Type B pancreatic cell (in vitro differentiated cells): ENCODE measurements around the gene INMT. TPM values are rescaled to one million over a fixed set of nuclear protein-coding genes. Genes with fewer than 3 reads are reported as not detected.

Experiments used
- DNase-seq: peaks from one replicate; pipeline ENCODE4 v3.0.0; 2021; ENCODE audit warnings: mixed read lengths; ENCODE audit not compliant: unreplicated experiment; ENCODE audit errors: extremely low spot score
- H3K27ac Mint-ChIP-seq: 2 replicates; pipeline ENCODE4 v1.8.0; 2021; ENCODE audit warnings: mild to moderate bottlenecking, mixed read lengths
- H3K27me3 Mint-ChIP-seq: 2 replicates; pipeline ENCODE4 v1.8.0; 2021; ENCODE audit warnings: mixed read lengths
- H3K36me3 Mint-ChIP-seq: 2 replicates; pipeline ENCODE4 v1.8.0; 2021; ENCODE audit warnings: mixed read lengths
- H3K4me1 Mint-ChIP-seq: one replicate; pipeline ENCODE4 v1.8.0; 2021; ENCODE audit warnings: mixed read lengths; ENCODE audit not compliant: unreplicated experiment
- H3K4me3 Mint-ChIP-seq: 2 replicates; pipeline ENCODE4 v1.8.0; 2021; ENCODE audit warnings: mild to moderate bottlenecking, mixed read lengths
- H3K9me3 Mint-ChIP-seq: 2 replicates; pipeline ENCODE4 v1.8.0; 2021; ENCODE audit warnings: mixed read lengths
- total RNA-seq: library from RNA; stranded (reverse); gene quantifications from 2 replicates; pipeline ENCODE4 v1.2.1, GENCODE V29; 2021; ENCODE audit warnings: low replicate concordance
- TF ChIP-seq, protein P1 (sequence below): fragments of 200-600 bp; sonication (generic); conservative IDR thresholded peaks from 2 replicates; pipeline ENCODE4 v1.5.0; 2021; ENCODE audit warnings: antibody characterized with exemption, mild to moderate bottlenecking

The INMT gene
- total RNA-seq, 1 donor from 2014 or later = not detected

DNA sequence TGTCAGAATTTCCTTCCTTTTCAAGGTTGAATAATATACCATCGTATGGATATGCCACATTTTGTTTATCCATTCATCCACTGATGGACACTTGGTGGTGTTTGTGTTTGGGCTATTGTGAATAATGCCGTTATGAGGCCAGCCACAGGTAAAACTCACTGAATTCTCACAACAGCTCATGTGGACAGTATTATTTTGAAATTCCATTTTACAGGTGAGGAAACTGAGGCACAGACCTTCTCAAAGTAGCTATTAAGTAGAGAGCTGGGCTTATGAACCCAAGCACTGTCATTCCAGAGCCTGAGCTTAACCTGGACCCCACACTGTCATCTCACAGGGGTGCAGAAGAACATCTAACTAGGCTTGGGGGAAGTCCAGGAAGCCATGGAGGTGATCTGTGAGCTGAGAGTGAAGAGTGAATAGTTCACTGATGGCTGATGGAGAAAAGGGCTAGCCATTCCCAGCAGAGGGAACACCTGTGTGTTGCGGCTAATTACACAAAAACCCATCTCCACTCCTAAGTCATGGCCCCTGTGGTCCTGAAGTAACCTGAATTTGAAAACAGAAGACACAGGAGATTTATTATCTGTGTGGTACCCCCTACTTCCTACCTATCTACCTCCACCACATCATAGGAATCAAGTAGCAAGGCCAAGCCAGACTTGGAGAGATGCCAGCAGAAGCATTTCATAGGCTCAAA, 8.7 kb downstream of the INMT start:
- Mint-ChIP-seq H3K9me3 (no peaks in the 10 kb centered on the region), H3K36me3 (no peaks in the 10 kb centered on the region), H3K4me3 (no peak overlapping the region), H3K4me1 (peaks cover 6% of the 10 kb centered on the region), H3K27ac (no peak overlapping the region), H3K27me3 (peaks cover 3% of the 10 kb centered on the region)
- DNase-seq = no peak
- TF ChIP-seq, protein P1, sequence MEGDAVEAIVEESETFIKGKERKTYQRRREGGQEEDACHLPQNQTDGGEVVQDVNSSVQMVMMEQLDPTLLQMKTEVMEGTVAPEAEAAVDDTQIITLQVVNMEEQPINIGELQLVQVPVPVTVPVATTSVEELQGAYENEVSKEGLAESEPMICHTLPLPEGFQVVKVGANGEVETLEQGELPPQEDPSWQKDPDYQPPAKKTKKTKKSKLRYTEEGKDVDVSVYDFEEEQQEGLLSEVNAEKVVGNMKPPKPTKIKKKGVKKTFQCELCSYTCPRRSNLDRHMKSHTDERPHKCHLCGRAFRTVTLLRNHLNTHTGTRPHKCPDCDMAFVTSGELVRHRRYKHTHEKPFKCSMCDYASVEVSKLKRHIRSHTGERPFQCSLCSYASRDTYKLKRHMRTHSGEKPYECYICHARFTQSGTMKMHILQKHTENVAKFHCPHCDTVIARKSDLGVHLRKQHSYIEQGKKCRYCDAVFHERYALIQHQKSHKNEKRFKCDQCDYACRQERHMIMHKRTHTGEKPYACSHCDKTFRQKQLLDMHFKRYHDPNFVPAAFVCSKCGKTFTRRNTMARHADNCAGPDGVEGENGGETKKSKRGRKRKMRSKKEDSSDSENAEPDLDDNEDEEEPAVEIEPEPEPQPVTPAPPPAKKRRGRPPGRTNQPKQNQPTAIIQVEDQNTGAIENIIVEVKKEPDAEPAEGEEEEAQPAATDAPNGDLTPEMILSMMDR = no peak

DNA sequence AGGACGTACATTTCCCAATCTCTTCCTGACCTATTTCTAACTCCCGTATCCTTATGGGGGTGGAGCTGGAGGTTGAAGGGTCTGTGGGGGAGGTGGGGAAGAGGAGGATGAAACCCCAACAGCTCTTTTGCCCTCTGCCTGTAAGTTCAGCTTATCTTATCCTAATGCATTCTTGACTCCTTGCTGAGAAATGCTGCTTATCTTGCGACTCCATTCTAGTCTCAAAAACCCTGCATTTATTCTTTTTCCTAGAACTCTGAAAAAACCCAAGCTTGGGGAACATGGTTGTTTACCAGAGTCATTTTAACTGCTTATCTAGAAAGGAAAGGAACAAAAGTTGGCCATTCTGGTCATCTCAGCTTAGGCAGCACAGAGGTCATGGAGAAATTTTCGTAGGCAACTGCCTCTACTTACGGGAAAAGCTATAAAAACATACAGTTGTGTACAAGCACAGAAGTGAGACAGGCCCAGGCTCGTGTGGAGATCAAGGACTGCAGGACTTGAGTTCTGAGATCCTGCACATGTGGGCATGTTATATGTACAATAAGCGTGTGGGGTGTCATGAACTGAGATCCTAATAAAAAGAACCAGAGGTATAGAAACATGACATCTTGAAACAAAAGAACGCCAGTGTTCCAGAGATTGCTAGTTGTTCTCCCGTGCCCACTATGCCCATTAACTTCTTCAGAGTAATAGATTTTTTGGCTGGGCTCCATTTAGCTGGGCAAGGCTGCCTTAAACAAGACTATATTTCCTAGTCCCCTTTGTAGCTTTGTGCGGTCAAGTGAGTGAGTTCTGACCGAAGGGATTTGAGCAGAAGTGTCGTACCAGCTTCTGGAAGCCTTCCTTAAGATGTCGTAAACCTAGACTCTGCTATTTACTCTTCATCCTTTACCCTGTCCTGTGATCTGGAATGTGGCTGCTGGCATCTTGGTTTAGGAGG, 9.6 kb downstream of the INMT start:
- H3K4me1 Mint-ChIP-seq = peaks cover 6% of the 10 kb centered on the region
- TF ChIP-seq, protein P1 = no peak
- no peak for DNase-seq
- no peaks in the 10 kb centered on the region for H3K36me3 Mint-ChIP-seq
- no peak overlapping the region for H3K27ac Mint-ChIP-seq
- H3K4me3 Mint-ChIP-seq = no peak overlapping the region
- peaks cover 3% of the 10 kb centered on the region for H3K27me3 Mint-ChIP-seq
- no peaks in the 10 kb centered on the region for H3K9me3 Mint-ChIP-seq

DNA sequence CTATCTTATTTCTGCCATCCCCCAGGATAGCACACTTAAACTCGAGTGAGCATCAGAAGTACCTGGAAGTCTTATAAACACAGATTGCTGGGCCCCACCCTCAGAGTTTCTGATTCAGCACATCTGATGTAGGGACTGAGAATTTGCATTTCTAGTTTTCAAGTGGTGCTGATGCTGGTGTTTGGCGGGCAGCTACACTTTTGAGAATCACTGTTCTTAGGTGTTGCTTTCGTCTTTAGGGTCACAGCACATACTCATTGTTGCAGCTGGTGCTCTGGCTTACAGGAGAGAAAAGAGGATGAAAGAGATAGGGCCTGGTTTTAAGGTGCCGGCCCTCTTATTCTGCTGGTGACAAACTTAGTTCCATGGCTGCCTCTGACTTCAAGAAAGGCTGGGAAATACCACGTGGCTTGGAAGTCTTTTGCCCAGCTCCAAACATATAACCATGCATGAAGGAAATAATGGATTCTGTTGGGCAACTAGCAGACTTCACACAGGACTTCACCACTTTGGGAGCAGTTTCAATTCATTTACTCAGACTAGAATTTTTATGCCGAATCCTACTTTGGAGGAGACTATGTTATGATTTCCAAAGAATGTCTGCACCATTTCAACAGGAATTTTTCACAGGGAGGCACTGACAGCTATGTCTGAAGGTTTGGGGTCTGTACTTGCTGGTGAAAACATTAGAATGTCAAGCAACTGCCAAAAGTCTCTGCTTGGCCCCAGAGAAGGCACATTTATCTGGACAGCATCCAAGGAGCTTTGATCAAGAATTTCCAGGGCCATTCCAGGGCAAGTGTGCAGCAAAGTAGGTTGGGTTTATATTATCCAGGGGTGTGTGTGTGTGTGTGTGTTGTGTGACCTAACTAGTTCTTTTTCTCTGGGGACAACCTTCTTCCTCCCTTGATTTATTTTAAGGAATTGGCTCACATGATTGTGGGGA, 12.4 kb downstream of the INMT start:
- no peaks in the 10 kb centered on the region for H3K9me3 Mint-ChIP-seq
- no peak for DNase-seq
- no peak overlapping the region for H3K27ac Mint-ChIP-seq
- peaks cover 6% of the 10 kb centered on the region for H3K4me1 Mint-ChIP-seq
- H3K4me3 Mint-ChIP-seq = no peak overlapping the region
- TF ChIP-seq, protein P1 = no peak
- H3K36me3 Mint-ChIP-seq = no peaks in the 10 kb centered on the region
- H3K27me3 Mint-ChIP-seq = no peaks in the 10 kb centered on the region

DNA sequence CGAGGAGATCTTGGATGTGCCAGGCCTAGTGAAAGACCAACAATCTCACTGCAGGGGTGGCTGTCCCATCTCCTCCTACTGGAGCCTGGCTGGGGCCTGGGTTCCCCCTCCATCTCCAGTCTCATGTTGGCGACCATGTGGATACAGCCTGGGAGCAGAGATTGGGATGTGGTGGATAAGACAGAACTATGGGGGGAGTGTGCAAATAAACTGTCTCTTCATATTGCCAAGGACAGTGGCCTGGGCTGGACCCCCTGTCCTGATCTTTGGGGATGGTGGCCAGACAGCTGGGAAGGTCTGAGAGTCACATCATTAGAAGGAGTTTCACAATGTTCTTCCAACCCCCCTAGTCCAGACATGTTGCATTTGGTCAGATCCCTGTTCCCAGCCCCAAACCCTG, 13.5 kb downstream of the INMT start:
- H3K27me3 Mint-ChIP-seq = no peaks in the 10 kb centered on the region
- no peak for DNase-seq

DNA sequence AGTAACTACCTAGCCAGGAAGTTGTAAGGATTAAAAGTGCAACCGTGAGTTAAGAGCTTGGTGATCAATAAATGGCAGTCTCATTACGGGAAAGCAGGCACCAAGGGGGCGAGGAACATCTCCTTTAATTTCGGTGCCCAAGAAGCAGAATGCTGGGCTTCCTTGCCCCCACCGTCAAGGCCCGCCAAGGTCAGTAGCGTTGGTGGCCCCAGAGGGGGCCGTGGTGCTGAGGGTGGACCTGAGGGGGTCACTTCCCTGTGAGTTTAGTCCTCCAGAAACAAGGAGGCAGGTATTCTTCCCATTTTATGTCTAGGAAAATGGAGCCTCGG, 18.9 kb downstream of the INMT start:
- no peaks in the 10 kb centered on the region for H3K9me3 Mint-ChIP-seq
- H3K4me3 Mint-ChIP-seq = peak overlapping the region; percentile 81
- H3K27ac Mint-ChIP-seq = peak overlapping the region; percentile 29
- H3K4me1 Mint-ChIP-seq = peaks cover 5% of the 10 kb centered on the region
- H3K27me3 Mint-ChIP-seq = no peaks in the 10 kb centered on the region
- no peaks in the 10 kb centered on the region for H3K36me3 Mint-ChIP-seq
- no peak for DNase-seq
- TF ChIP-seq, protein P1 = no peak

More for the DNA sequence above, 13.5 kb downstream of the INMT start:
- TF ChIP-seq, protein P1 = no peak
- H3K4me1 Mint-ChIP-seq = peaks cover 6% of the 10 kb centered on the region
- no peaks in the 10 kb centered on the region for H3K36me3 Mint-ChIP-seq
- no peak overlapping the region for H3K27ac Mint-ChIP-seq
- H3K9me3 Mint-ChIP-seq = no peaks in the 10 kb centered on the region
- H3K4me3 Mint-ChIP-seq = no peak overlapping the region
